NB4 (cell line): Measurements from ENCODE around the gene GSS.

Source experiments
- DNase-seq: peaks from one replicate; pipeline ENCODE4 v3.0.0; 2010; ENCODE audit warnings: low read depth
- H3K4me3 ChIP-seq: one replicate; pipeline ENCODE4 v1.5.1; 2011; ENCODE audit warnings: mild to moderate bottlenecking, low read depth, low read length, moderate library complexity
- MAX ChIP-seq: IDR thresholded peaks from 2 replicates; pipeline ENCODE4 v1.6.1; 2011; ENCODE audit warnings: low read depth, low read length
- MYC ChIP-seq: IDR thresholded peaks from 2 replicates; pipeline ENCODE4 v1.6.1; 2011; ENCODE audit warnings: low read depth, low read length
- POLR2A ChIP-seq: IDR thresholded peaks from 2 replicates; pipeline ENCODE4 v1.6.1; 2011; ENCODE audit warnings: mild to moderate bottlenecking; ENCODE audit not compliant: insufficient read length; ENCODE audit errors: extremely low read depth
- TF ChIP-seq, protein P1 (sequence below): IDR thresholded peaks from one replicate; pipeline ENCODE4 v1.5.1; 2012; ENCODE audit warnings: low read depth, low read length

The GSS gene

DNA sequence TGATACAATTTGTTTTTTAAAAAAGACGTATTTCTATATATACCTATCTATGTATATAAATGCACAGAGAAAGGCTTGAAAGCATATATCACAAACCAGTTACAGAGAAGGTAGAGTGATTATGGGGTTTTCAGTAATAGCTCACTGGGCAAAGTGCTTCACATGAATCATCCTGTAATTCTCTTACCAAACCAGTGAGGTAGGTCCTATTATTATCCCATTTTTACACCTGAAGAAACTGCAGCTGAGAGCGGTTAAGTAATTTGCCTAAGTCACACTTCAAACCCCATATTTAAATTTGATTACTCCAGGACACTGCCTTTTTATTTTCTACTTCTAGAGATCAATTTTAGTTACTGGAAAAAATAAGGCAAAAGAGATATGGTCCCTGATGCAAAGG, 4.4 kb downstream of the GSS start:
- DNase-seq: no peak
- TF ChIP-seq MAX (no peak), POLR2A (no peak), MYC (no peak)
- TF ChIP-seq, protein P1, sequence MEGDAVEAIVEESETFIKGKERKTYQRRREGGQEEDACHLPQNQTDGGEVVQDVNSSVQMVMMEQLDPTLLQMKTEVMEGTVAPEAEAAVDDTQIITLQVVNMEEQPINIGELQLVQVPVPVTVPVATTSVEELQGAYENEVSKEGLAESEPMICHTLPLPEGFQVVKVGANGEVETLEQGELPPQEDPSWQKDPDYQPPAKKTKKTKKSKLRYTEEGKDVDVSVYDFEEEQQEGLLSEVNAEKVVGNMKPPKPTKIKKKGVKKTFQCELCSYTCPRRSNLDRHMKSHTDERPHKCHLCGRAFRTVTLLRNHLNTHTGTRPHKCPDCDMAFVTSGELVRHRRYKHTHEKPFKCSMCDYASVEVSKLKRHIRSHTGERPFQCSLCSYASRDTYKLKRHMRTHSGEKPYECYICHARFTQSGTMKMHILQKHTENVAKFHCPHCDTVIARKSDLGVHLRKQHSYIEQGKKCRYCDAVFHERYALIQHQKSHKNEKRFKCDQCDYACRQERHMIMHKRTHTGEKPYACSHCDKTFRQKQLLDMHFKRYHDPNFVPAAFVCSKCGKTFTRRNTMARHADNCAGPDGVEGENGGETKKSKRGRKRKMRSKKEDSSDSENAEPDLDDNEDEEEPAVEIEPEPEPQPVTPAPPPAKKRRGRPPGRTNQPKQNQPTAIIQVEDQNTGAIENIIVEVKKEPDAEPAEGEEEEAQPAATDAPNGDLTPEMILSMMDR: no peak
- no peak overlapping the region for H3K4me3 ChIP-seq

GRCh38 chr20:34949120-34949519, 6.5 kb downstream of the GSS start:
- H3K4me3 ChIP-seq: no peak overlapping the region
- no peak for DNase-seq
- TF ChIP-seq, protein P1: no peak
- no peak for TF ChIP-seq MAX

DNA sequence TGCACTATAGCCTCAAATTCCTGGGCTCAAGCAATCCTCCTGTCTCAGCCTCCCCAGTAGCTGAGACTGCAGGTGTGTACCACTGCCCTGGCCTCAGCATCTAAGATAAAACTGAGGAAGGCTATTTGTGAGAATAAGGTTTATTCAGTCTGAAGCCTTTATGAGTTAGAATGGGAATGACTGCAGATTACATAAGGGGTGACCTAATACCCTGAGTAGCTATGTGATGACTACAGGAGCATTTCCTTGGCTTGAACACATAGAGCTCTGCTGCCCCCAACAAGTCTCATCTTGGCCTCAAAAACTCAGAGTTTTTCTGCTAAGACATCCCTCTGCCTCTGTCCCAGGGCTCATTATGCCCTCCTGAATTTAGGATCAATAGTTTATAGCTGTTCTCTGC, 7.6 kb downstream of the GSS start:
- no peak overlapping the region for H3K4me3 ChIP-seq
- no peak for DNase-seq
- TF ChIP-seq POLR2A (no peak), MAX (no peak)

- DNase-seq: no peak
- TF ChIP-seq MYC: no peak
- TF ChIP-seq MAX: no peak
- TF ChIP-seq POLR2A: no peak
- TF ChIP-seq, protein P1: no peak
- H3K4me3 ChIP-seq: no peak overlapping the region
These were observed 8.3 kb downstream of the GSS start for GRCh38 chr20:34947336-34947735.

GRCh38 chr20:34946661-34947060, 8.9 kb downstream of the GSS start:
- H3K4me3 ChIP-seq: no peak overlapping the region
- no peak for TF ChIP-seq POLR2A
- no peak for TF ChIP-seq MAX
- TF ChIP-seq, protein P1: no peak
- TF ChIP-seq MYC: no peak
- no peak for DNase-seq

DNA sequence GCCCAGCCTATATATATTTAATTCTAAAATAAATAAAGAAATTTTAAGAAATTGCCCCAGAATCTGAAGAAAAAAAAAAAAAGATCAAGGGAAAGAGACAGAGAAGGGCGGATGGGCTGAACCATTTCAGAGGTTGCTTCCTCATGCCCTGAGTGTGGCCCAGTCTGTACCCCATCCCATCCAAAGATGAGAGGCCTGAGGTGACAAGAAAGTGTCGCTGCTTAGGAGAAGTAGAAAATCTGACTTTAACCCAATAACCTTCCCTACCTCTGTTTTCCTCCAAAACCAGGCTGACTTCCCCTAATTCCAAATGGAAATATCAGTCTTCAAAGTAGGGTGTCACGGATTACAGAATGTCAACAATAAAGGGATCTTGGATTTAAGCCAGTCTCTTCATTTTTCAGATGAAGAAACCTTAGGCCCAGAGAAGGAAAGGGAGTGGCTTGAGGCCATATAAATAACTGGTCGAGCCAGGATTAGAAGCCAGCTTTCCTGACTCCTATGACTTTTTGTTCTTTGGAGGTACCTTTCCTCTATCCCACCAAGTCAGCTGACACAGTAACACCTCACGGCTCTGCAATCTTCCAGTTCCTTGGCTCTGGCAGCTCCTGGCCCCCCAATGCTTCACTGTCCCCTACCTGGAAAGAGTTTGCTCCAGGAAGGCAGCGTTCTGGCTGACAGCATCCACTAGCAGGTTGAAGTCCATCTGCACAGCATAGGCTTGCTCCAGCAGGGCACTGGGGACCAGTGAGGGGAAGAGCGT, 10.1 kb downstream of the GSS start:
- TF ChIP-seq POLR2A (no peak), MYC (no peak), MAX (no peak)
- TF ChIP-seq, protein P1: no peak
- DNase-seq: no peak
- H3K4me3 ChIP-seq: no peak overlapping the region
